Epithelial cell of proximal tubule (primary cell): ENCODE results near the gene PRL. TPM values are rescaled to one million over a fixed set of nuclear protein-coding genes. Genes with fewer than 3 reads are reported as not detected.

ENCODE experiments used
- DNase-seq: peaks from one replicate; pipeline ENCODE4 v3.0.0-alpha.2; 2011; ENCODE audit warnings: low read depth
- H3K4me3 ChIP-seq: 2 replicates; pipeline ENCODE4 v1.5.1; 2011; ENCODE audit warnings: low read depth, mild to moderate bottlenecking, low read length
- total RNA-seq: library from RNA; depleted of rRNA; stranded (reverse); fragments of >200 nt; gene quantifications from 2 replicates; pipeline ENCODE4 v1.2.3, GENCODE V29; 2015
- TF ChIP-seq, protein P1 (sequence below): conservative IDR thresholded peaks from 2 replicates; pipeline ENCODE4 v1.5.1; 2012; ENCODE audit warnings: low read depth, mild to moderate bottlenecking, low read length

PRL gene
- total RNA-seq, 1 donor from 2014 or later, result not detected

DNA sequence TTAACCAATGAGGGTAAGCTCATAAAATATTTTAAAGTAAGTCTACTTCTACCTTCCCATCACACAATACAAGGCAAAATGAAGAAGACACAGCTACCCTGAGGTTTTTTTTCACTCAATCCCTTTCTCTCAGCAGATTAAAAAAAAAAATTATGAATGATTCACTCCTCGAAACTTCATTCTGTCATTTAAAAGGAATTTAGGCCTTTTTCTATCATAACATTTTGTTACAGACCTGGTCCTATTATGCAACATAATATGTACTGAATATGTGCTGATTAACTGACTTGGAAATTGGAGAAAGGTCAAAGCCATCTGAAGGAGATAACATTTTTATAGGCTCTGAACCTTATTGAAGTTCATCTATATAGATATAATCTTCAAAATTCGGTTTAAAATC is 45.5 kb downstream of the PRL start:
- no peak overlapping the region for H3K4me3 ChIP-seq
- TF ChIP-seq, protein P1, sequence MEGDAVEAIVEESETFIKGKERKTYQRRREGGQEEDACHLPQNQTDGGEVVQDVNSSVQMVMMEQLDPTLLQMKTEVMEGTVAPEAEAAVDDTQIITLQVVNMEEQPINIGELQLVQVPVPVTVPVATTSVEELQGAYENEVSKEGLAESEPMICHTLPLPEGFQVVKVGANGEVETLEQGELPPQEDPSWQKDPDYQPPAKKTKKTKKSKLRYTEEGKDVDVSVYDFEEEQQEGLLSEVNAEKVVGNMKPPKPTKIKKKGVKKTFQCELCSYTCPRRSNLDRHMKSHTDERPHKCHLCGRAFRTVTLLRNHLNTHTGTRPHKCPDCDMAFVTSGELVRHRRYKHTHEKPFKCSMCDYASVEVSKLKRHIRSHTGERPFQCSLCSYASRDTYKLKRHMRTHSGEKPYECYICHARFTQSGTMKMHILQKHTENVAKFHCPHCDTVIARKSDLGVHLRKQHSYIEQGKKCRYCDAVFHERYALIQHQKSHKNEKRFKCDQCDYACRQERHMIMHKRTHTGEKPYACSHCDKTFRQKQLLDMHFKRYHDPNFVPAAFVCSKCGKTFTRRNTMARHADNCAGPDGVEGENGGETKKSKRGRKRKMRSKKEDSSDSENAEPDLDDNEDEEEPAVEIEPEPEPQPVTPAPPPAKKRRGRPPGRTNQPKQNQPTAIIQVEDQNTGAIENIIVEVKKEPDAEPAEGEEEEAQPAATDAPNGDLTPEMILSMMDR, result no peak
- no peak for DNase-seq

DNA sequence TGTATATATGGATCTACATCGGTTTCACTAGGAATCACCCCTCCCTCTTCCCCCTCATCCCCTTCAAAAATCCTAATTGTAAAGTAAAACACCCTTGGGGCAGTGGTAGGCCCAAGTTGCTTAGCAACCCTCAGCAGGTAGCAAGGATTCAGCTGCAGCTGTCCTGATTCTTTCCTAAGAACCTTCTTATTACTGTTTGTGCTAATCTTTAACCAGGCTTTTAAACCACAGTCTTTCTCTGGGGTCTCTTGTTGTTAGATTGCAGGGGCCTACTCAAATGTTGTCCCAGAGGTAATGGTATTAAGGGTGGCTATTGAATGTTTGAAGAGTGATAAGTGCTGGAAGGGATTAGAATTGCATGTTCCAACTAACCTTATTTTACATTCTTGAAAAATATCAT is 46.4 kb downstream of the PRL start:
- TF ChIP-seq, protein P1, result no peak
- no peak overlapping the region for H3K4me3 ChIP-seq
- DNase-seq, result no peak

DNA sequence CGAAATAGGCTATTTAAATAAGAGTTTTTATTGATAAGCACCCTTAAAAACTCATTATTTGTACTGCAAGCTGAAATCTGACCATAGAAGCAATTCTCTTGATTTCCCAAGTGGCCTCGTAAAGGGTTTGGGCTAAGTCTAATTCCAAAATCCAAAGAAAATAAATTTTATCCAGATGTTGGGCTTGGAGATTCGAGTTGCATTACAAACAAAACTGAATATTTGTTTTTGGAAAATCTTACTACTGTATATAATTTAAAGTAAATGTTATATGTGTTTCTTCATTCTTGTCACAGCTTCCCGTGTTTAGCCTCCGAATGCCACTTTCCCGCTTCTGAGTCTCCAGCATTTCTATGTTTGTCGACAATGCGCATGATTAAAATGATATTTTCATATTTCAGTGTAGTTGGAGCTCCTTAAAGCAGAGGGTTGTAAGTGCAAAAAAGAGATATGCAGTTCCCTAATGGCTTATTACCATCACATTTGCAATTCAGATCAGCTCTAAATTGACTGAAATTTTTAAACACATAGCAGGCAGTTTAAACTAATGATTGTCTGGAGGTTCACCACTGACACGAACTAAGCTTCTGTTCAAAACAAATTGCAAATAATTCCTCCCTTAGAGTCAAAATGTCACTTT is 47.0 kb downstream of the PRL start:
- TF ChIP-seq, protein P1, result no peak
- H3K4me3 ChIP-seq, result no peak overlapping the region
- no peak for DNase-seq

DNA sequence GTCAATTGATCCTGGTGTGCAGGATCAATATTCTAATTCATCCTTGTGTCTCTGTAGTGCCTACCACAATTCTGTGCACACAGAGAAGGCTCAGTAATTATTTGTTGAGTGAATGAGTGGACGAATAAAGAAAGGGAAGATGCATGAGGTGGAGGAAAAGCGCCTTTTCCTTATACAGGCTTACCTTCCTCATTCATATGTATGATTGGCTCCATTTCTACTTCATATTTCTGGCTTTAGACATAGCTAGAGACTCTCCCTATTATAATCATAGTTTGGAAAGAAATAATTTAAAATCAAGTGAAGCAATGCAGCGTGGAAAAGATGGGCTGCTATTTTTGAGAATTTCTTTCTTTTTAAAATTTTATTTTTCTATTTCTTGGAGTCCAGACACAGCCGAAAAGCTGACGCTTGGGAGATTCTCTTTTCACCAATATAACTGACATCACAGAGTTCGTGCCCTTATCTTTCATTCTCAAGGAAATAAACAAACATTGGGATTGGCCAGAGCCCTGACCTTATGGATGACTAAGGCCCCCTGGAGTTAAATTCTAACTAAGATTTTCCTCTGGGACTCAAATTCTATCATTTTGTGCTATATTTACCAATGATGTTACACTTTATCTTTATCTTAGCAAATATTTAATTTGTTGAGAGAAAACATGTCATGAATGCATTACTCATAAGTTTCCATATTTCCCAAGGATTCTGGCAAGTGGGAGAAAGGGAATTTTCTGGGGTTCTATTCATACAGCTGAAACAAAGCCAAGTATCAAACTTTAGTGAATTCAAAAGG is 48.1 kb downstream of the PRL start:
- no peak overlapping the region for H3K4me3 ChIP-seq
- TF ChIP-seq, protein P1, result no peak
- peak; percentile 81 for DNase-seq

DNA sequence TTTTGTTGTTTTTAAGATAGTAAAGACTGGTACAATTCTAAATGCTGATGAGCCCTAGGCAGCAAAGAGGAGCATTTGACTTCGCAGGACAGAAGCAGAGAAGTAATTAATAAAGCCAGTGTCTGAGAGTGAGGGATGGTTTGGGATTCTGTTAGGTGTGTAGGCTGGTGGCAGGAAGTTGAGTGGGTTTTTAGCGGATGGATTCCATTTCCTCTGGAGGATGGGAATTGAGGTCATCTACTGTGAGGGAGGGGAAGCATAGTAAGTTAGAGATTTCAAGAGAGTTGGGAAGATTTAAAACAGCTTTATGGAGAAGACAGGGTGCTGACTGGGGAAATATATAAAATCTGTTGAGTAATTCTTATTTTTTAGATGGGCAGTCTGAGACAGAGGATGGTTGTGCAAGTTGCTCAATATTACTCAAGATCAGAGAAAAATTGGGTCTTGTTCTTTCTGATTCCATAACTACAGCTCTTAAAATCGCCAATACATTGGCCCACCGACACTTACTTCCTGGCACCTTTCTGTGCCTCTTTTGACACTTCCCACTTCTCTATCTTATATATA is 48.8 kb downstream of the PRL start:
- H3K4me3 ChIP-seq, result no peak overlapping the region
- TF ChIP-seq, protein P1, result no peak
- no peak for DNase-seq

DNA sequence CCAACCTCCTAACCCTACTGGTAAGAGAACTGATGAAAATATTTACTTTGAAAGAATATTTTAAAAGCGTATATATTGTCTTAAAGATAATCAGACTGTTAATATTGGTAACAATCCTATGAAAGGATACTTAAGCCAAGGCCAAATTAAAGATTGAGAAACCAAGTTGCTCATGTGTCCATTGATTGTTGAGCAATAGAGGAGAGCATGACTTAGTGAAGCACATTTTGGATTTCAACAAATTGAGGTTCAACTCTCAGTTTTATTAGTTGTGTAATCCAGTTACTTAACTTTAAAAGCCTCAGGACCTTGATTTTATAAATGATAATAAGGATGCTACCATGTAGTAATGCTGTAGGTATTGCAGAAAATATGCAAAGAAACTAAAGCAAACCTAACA is 56.8 kb downstream of the PRL start:
- TF ChIP-seq, protein P1, result no peak
- DNase-seq, result no peak
- no peak overlapping the region for H3K4me3 ChIP-seq
